GM23338 (cell line): ENCODE results near the gene OPN4. TPM values are rescaled to one million over a fixed set of nuclear protein-coding genes. Genes with fewer than 3 reads are reported as not detected.
A peak's percentile ranks its signal among the peaks of the same experiment; 100 is the strongest.

Experiments
- ATAC-seq: fragments of 200-7000 bp; cut with Tn5 transposase; 3 replicates; pipeline ENCODE4 v1.9.1; 2020
- DNase-seq: peaks from one replicate; pipeline ENCODE4 v3.0.0-alpha.2; 2015; ENCODE audit warnings: low spot score
- H2AFZ ChIP-seq: fragments of 200-600 bp; sonication (generic); 2 replicates; pipeline ENCODE4 v1.8.0; 2016; ENCODE audit warnings: antibody characterized with exemption, mild to moderate bottlenecking, moderate library complexity
- H3F3A ChIP-seq: fragments of 200-600 bp; sonication (generic); replicated peaks from 2 replicates; pipeline ENCODE4 v1.8.0; 2017; ENCODE audit warnings: antibody characterized with exemption, mixed run types, low read depth
- H3K27ac ChIP-seq: fragments of 200-600 bp; sonication (generic); 2 replicates; pipeline ENCODE4 v1.6.1; 2016; ENCODE audit warnings: low read depth
- H3K27me3 ChIP-seq: fragments of 200-600 bp; sonication (generic); 2 replicates; pipeline ENCODE4 v1.8.0; 2016; ENCODE audit warnings: mild to moderate bottlenecking, mixed run types, moderate library complexity; ENCODE audit not compliant: insufficient read depth
- H3K36me3 ChIP-seq: fragments of 200-600 bp; sonication (generic); 2 replicates; pipeline ENCODE4 v1.8.0; 2016; ENCODE audit warnings: mild to moderate bottlenecking; ENCODE audit not compliant: insufficient read depth
- H3K4me1 ChIP-seq: fragments of 200-600 bp; sonication (generic); 2 replicates; pipeline ENCODE4 v1.8.0; 2016; ENCODE audit warnings: mild to moderate bottlenecking, moderate library complexity; ENCODE audit not compliant: insufficient read depth
- H3K4me2 ChIP-seq: fragments of 200-600 bp; sonication (generic); 2 replicates; pipeline ENCODE4 v1.7.1; 2017; ENCODE audit warnings: mixed run types
- H3K4me3 ChIP-seq: fragments of 200-600 bp; sonication (generic); 2 replicates; pipeline ENCODE4 v1.6.1; 2016; ENCODE audit warnings: mixed run types
- H3K79me2 ChIP-seq: fragments of 200-600 bp; sonication (generic); replicated peaks from 2 replicates; pipeline ENCODE4 v1.8.0; 2017; ENCODE audit warnings: mild to moderate bottlenecking; ENCODE audit not compliant: insufficient read depth
- H3K9me2 ChIP-seq: fragments of 200-600 bp; sonication (generic); 2 replicates; pipeline ENCODE4 v1.8.0; 2017; ENCODE audit not compliant: insufficient read depth
- H4K20me1 ChIP-seq: fragments of 200-600 bp; sonication (generic); replicated peaks from 2 replicates; pipeline ENCODE4 v1.8.0; 2017; ENCODE audit warnings: mild to moderate bottlenecking; ENCODE audit not compliant: insufficient read depth
- H3K27ac Mint-ChIP-seq: 2 replicates; pipeline ENCODE4 v1.8.0; 2020; ENCODE audit warnings: inconsistent platforms, mild to moderate bottlenecking, moderate library complexity, mixed read lengths
- H3K27me3 Mint-ChIP-seq: 3 replicates; pipeline ENCODE4 v1.8.0; 2022; ENCODE audit warnings: low read depth, mild to moderate bottlenecking, moderate library complexity, mixed read lengths, inconsistent platforms; ENCODE audit not compliant: insufficient read depth, poor library complexity
- H3K36me3 Mint-ChIP-seq: 3 replicates; pipeline ENCODE4 v1.8.0; 2021; ENCODE audit warnings: low read depth, mild to moderate bottlenecking, inconsistent platforms, moderate library complexity, mixed read lengths
- H3K4me1 Mint-ChIP-seq: 3 replicates; pipeline ENCODE4 v1.8.0; 2020; ENCODE audit warnings: mild to moderate bottlenecking, inconsistent platforms, mixed read lengths
- H3K4me3 Mint-ChIP-seq: 3 replicates; pipeline ENCODE4 v1.8.0; 2021; ENCODE audit warnings: moderate library complexity, mild to moderate bottlenecking, inconsistent platforms, mixed read lengths
- H3K9me3 Mint-ChIP-seq: 3 replicates; pipeline ENCODE4 v1.8.0; 2020; ENCODE audit warnings: moderate library complexity, mild to moderate bottlenecking, inconsistent platforms, mixed read lengths
- EZH2phosphoT487 ChIP-seq: fragments of 200-600 bp; sonication (generic); IDR thresholded peaks from one replicate; pipeline ENCODE4 v1.8.1; 2018; ENCODE audit warnings: antibody characterized with exemption; ENCODE audit not compliant: unreplicated experiment
- JUNB ChIP-seq: IDR thresholded peaks from one replicate; pipeline ENCODE4 v1.6.1; 2016; ENCODE audit warnings: antibody characterized with exemption; ENCODE audit not compliant: unreplicated experiment
- NANOG ChIP-seq: IDR thresholded peaks from 2 replicates; pipeline ENCODE4 v1.6.1; 2016; ENCODE audit warnings: antibody characterized with exemption, borderline replicate concordance
- POLR2AphosphoS5 ChIP-seq: IDR thresholded peaks from 2 replicates; pipeline ENCODE4 v1.6.1; 2016; ENCODE audit warnings: antibody characterized with exemption, low read depth
- STAT1 ChIP-seq: IDR thresholded peaks from one replicate; pipeline ENCODE4 v1.6.1; 2016; ENCODE audit warnings: antibody characterized with exemption; ENCODE audit not compliant: unreplicated experiment
- ZNF114 ChIP-seq: fragments of 250-450 bp; sonication (Bioruptor Pico); IDR thresholded peaks from 2 replicates; pipeline ENCODE4 v1.5.0; 2020; ENCODE audit warnings: mild to moderate bottlenecking, moderate library complexity
- ZNF331 ChIP-seq: fragments of 250-450 bp; sonication (Bioruptor Pico); IDR thresholded peaks from 2 replicates; pipeline ENCODE4 v1.5.0; 2020; ENCODE audit warnings: low read depth, mild to moderate bottlenecking, moderate library complexity
- polyA plus RNA-seq: library from polyadenylated mRNA; unstranded; fragments of >200 nt; fragmentation: Nextera tagmentation; extraction: Ambion mirVana; gene quantifications from 2 replicates; pipeline ENCODE4 v1.2.1, GENCODE V29; 2016
- total RNA-seq: library from RNA; depleted of rRNA; stranded (reverse); fragments of >200 nt; shearing (Covaris generic); gene quantifications from 2 replicates; pipeline ENCODE4 v1.2.3, GENCODE V29; 2014
- TF ChIP-seq, protein P1 (sequence below), 2 experiments: fragments of 200-600 bp in 1 of 2; sonication (generic) in 1 of 2; conservative IDR thresholded peaks; 2 replicates each; pipeline versions ENCODE4 v1.5.1 to v1.6.1; 2016 to 2017; ENCODE audit warnings: antibody characterized with exemption in 2 of 2, low read depth in 2 of 2, mild to moderate bottlenecking in 2 of 2, moderate library complexity in 1 of 2
- TF ChIP-seq, protein P2 (sequence below): fragments of 250-450 bp; sonication (Bioruptor Pico); IDR thresholded peaks from 2 replicates; pipeline ENCODE4 v1.5.0; 2020; ENCODE audit warnings: mild to moderate bottlenecking, moderate library complexity
- TF ChIP-seq, protein P3 (sequence below): IDR thresholded peaks from 2 replicates; pipeline ENCODE4 v1.6.1; 2016; ENCODE audit warnings: antibody characterized with exemption

The OPN4 gene
- total and polyA plus RNA-seq, 2 experiments from 2014 or later = not detected

DNA sequence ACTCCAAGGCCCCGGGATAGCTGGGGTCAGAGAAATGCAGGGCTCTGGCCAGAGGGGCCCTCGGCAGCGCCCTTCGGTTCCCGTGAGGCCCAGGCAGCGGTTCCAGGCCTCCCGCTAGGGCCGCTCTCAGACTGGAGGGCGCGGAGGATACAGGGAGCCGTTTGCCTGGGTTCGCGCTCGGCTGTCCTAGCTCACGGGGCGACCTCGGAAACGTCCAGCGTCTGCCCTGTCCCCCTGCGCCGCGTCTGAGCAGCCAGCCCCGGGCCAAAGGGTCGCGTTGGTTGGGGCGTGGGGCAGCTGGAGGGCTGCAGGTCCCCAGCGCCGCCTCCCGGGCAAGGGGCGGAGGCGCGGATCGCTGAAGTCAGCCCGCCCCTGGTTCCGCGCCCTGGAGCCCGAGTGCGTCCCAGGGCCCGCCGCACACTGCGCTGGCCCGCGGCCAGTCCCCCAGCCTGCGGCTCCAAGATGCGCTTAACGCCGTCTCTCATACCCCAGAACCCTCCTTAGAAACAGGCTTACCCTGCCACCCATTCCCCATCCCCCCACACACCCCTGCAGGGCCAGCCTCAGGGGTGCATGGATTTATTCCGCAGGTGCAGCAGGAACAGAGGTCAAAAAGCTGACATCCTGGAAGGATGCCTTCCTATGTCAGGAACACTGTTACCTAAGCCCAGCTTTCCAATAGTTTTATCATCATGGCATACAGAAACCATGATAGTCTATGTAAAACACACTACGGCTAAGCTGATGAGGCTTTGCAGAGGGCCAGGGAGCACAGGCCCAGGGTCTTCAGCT lies 22.1 kb upstream of the OPN4 start:
- no peaks in the 10 kb centered on the region for H3K36me3 Mint-ChIP-seq
- Histone ChIP-seq H3K4me2 (peak overlapping the region; percentile 87), H3K27me3 (peaks cover 26% of the 10 kb centered on the region), H4K20me1 (no peaks in the 10 kb centered on the region), H3K9me2 (no peaks in the 10 kb centered on the region), H3K27ac (no peak overlapping the region), H3K36me3 (no peaks in the 10 kb centered on the region), H3F3A (peaks cover 8% of the 10 kb centered on the region; the same call in 1 of the 2 replicates), H3K4me1 (peaks cover 4% of the 10 kb centered on the region; the same call in 1 of the 2 replicates), H2AFZ (peak overlapping the region; percentile 99), H3K4me3 (peak overlapping the region; percentile 63), H3K79me2 (no peaks in the 10 kb centered on the region)
- TF ChIP-seq, protein P1, sequence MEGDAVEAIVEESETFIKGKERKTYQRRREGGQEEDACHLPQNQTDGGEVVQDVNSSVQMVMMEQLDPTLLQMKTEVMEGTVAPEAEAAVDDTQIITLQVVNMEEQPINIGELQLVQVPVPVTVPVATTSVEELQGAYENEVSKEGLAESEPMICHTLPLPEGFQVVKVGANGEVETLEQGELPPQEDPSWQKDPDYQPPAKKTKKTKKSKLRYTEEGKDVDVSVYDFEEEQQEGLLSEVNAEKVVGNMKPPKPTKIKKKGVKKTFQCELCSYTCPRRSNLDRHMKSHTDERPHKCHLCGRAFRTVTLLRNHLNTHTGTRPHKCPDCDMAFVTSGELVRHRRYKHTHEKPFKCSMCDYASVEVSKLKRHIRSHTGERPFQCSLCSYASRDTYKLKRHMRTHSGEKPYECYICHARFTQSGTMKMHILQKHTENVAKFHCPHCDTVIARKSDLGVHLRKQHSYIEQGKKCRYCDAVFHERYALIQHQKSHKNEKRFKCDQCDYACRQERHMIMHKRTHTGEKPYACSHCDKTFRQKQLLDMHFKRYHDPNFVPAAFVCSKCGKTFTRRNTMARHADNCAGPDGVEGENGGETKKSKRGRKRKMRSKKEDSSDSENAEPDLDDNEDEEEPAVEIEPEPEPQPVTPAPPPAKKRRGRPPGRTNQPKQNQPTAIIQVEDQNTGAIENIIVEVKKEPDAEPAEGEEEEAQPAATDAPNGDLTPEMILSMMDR (conservative IDR thresholded peaks at IDR 0.05; ENCODE audit: low read depth in 2 of 2) = peak; percentile 33 to 68
- no peak for TF ChIP-seq NANOG
- peak; percentile 94 for DNase-seq
- H3K9me3 Mint-ChIP-seq = no peaks in the 10 kb centered on the region
- peaks cover 12% of the 10 kb centered on the region for H3K27me3 Mint-ChIP-seq
- peaks cover 14% of the 10 kb centered on the region; the same call in 2 of the 3 replicates for H3K4me1 Mint-ChIP-seq
- ATAC-seq = peak; percentile 98
- H3K4me3 Mint-ChIP-seq = peak overlapping the region; percentile 65
- no peak overlapping the region for H3K27ac Mint-ChIP-seq

DNA sequence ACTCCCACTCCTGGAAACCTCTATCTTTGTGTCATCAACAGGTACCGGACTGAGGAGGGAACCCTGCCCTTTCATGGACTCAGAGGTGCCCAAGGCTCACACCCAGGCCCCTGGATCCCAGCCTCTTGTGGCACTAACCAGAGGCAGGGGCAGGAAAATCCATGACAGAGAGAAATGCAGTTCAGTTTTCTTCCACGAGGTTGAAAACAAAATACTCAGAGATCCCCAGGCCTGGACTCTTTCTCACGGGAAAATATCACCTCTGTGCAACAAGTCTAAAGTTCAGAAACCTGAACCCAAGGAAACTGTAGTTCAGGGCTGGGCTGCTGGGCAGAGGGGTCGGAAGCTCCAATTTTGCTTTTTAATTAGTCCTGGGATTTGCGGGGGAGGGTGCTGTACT lies 21.4 kb upstream of the OPN4 start:
- no peak overlapping the region for H3K27ac Mint-ChIP-seq
- peak; percentile 6 for ATAC-seq
- H4K20me1 ChIP-seq = no peaks in the 10 kb centered on the region
- TF ChIP-seq, protein P2, sequence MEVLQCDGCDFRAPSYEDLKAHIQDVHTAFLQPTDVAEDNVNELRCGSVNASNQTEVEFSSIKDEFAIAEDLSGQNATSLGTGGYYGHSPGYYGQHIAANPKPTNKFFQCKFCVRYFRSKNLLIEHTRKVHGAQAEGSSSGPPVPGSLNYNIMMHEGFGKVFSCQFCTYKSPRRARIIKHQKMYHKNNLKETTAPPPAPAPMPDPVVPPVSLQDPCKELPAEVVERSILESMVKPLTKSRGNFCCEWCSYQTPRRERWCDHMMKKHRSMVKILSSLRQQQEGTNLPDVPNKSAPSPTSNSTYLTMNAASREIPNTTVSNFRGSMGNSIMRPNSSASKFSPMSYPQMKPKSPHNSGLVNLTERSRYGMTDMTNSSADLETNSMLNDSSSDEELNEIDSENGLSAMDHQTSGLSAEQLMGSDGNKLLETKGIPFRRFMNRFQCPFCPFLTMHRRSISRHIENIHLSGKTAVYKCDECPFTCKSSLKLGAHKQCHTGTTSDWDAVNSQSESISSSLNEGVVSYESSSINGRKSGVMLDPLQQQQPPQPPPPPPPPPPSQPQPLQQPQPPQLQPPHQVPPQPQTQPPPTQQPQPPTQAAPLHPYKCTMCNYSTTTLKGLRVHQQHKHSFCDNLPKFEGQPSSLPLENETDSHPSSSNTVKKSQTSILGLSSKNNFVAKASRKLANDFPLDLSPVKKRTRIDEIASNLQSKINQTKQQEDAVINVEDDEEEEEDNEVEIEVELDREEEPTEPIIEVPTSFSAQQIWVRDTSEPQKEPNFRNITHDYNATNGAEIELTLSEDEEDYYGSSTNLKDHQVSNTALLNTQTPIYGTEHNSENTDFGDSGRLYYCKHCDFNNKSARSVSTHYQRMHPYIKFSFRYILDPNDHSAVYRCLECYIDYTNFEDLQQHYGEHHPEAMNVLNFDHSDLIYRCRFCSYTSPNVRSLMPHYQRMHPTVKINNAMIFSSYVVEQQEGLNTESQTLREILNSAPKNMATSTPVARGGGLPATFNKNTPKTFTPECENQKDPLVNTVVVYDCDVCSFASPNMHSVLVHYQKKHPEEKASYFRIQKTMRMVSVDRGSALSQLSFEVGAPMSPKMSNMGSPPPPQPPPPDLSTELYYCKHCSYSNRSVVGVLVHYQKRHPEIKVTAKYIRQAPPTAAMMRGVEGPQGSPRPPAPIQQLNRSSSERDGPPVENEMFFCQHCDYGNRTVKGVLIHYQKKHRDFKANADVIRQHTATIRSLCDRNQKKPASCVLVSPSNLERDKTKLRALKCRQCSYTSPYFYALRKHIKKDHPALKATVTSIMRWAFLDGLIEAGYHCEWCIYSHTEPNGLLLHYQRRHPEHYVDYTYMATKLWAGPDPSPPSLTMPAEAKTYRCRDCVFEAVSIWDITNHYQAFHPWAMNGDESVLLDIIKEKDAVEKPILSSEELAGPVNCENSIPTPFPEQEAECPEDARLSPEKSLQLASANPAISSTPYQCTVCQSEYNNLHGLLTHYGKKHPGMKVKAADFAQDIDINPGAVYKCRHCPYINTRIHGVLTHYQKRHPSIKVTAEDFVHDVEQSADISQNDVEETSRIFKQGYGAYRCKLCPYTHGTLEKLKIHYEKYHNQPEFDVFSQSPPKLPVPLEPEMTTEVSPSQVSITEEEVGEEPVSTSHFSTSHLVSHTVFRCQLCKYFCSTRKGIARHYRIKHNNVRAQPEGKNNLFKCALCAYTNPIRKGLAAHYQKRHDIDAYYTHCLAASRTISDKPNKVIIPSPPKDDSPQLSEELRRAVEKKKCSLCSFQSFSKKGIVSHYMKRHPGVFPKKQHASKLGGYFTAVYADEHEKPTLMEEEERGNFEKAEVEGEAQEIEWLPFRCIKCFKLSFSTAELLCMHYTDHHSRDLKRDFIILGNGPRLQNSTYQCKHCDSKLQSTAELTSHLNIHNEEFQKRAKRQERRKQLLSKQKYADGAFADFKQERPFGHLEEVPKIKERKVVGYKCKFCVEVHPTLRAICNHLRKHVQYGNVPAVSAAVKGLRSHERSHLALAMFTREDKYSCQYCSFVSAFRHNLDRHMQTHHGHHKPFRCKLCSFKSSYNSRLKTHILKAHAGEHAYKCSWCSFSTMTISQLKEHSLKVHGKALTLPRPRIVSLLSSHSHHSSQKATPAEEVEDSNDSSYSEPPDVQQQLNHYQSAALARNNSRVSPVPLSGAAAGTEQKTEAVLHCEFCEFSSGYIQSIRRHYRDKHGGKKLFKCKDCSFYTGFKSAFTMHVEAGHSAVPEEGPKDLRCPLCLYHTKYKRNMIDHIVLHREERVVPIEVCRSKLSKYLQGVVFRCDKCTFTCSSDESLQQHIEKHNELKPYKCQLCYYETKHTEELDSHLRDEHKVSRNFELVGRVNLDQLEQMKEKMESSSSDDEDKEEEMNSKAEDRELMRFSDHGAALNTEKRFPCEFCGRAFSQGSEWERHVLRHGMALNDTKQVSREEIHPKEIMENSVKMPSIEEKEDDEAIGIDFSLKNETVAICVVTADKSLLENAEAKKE (CRISPR knock-in tag) = no peak
- TF ChIP-seq ZNF114 (CRISPR knock-in tag) = no peak
- TF ChIP-seq JUNB = no peak
- no peak for TF ChIP-seq NANOG
- TF ChIP-seq EZH2phosphoT487 = no peak
- TF ChIP-seq STAT1 = no peak
- TF ChIP-seq ZNF331 (CRISPR knock-in tag) = no peak
- no peak for TF ChIP-seq POLR2AphosphoS5
- TF ChIP-seq, protein P3, sequence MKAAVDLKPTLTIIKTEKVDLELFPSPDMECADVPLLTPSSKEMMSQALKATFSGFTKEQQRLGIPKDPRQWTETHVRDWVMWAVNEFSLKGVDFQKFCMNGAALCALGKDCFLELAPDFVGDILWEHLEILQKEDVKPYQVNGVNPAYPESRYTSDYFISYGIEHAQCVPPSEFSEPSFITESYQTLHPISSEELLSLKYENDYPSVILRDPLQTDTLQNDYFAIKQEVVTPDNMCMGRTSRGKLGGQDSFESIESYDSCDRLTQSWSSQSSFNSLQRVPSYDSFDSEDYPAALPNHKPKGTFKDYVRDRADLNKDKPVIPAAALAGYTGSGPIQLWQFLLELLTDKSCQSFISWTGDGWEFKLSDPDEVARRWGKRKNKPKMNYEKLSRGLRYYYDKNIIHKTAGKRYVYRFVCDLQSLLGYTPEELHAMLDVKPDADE = no peak

More for the DNA sequence above, 21.4 kb upstream of the OPN4 start:
- H2AFZ ChIP-seq = peak overlapping the region; percentile 99
- no peak overlapping the region for H3K27ac ChIP-seq
- peaks cover 26% of the 10 kb centered on the region for H3K27me3 ChIP-seq
- no peak overlapping the region; the same call in 1 of the 2 replicates for H3K4me3 ChIP-seq
- DNase-seq = no peak
- H3K9me2 ChIP-seq = no peaks in the 10 kb centered on the region
- peaks cover 8% of the 10 kb centered on the region; the same call in 1 of the 2 replicates for H3F3A ChIP-seq
- H3K36me3 Mint-ChIP-seq = no peaks in the 10 kb centered on the region
- H3K4me3 Mint-ChIP-seq = no peak overlapping the region
- H3K36me3 ChIP-seq = no peaks in the 10 kb centered on the region
- H3K9me3 Mint-ChIP-seq = no peaks in the 10 kb centered on the region
- H3K4me1 Mint-ChIP-seq = peaks cover 14% of the 10 kb centered on the region; the same call in 2 of the 3 replicates
- H3K27me3 Mint-ChIP-seq = peaks cover 12% of the 10 kb centered on the region
- no peaks in the 10 kb centered on the region for H3K79me2 ChIP-seq
- peaks cover 4% of the 10 kb centered on the region; the same call in 1 of the 2 replicates for H3K4me1 ChIP-seq
- H3K4me2 ChIP-seq = no peak overlapping the region; the same call in 1 of the 2 replicates
